Upper lobe of left lung (tissue), 4 donors: ENCODE results near the gene BCL2.

Source experiments
- CTCF ChIP-seq, 6 experiments: fragments of 450-650 bp in 4 of 6; fragments of 200-600 bp in 2 of 6; sonication (generic) in 2 of 6; IDR thresholded peaks; one replicate each; pipeline ENCODE4 v1.5.1; 2016 to 2019; ENCODE audit warnings: antibody characterized with exemption in 6 of 6
- POLR2A ChIP-seq, 4 donors: fragments of 450-650 bp; IDR thresholded peaks; one replicate each; pipeline ENCODE4 v1.5.1; 2016 to 2017; ENCODE audit warnings: antibody characterized with exemption in 4 of 4, mild to moderate bottlenecking in 2 of 4
- POLR2AphosphoS5 ChIP-seq, 2 donors: sonication (generic); formaldehyde crosslinking; IDR thresholded peaks; one replicate each; pipeline ENCODE4 v1.5.1; 2017; ENCODE audit warnings: antibody characterized with exemption in 2 of 2

DNA sequence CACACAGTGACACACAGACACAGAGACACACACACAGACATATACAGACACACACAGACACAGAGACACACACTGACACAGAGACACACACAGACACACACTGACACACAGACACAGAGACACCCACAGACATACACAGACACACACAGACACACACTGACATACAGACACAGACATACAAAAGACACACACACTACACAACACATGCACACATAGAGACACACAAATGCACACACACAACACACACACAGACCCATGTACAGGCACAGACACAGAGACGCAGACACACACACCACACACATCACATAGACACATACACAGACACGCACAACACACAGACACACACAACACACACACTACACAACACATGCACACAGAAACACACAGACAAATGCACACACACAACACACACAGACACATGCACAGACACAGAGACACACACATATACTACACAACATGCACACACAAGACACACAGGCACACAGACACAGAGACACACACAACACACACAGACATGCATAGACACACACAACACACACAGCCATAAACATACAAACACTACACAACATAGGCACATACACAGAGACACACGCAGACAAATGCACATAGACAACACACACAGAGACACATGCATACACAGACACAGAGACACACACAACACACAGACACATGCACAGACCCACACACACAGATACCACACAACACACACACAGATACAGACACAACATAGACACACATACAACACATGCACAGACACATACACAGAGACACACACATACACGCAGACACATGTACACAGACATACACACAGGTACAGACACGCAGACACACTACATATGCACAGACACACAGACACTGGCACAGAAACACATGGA, 120.5 kb downstream of the BCL2 start:
- TF ChIP-seq CTCF (IDR thresholded peaks at IDR 0.05) (no peak), POLR2A (IDR thresholded peaks at IDR 0.05) (no peak), POLR2AphosphoS5 (IDR thresholded peaks at IDR 0.05) (no peak)
